Neural crest cell (in vitro differentiated cells): ENCODE results near the gene GPC4. TPM values are rescaled to one million over a fixed set of nuclear protein-coding genes. Genes with fewer than 3 reads are reported as not detected.

Experiments used
- DNase-seq: peaks from one replicate; pipeline ENCODE4 v3.0.0; 2021; ENCODE audit warnings: low read depth, mixed read lengths, low spot score
- H3K27ac Mint-ChIP-seq: one replicate; pipeline ENCODE4 v1.8.0; 2021; ENCODE audit warnings: mild to moderate bottlenecking, mixed read lengths; ENCODE audit not compliant: unreplicated experiment
- H3K27me3 Mint-ChIP-seq: 2 replicates; pipeline ENCODE4 v1.8.0; 2021; ENCODE audit warnings: low read depth, mild to moderate bottlenecking, mixed read lengths
- H3K36me3 Mint-ChIP-seq: 2 replicates; pipeline ENCODE4 v1.8.0; 2021; ENCODE audit warnings: low read depth, mild to moderate bottlenecking, mixed read lengths
- H3K4me1 Mint-ChIP-seq: 2 replicates; pipeline ENCODE4 v1.8.0; 2021; ENCODE audit warnings: mixed read lengths
- H3K4me3 Mint-ChIP-seq: one replicate; pipeline ENCODE4 v1.8.0; 2021; ENCODE audit warnings: mild to moderate bottlenecking, mixed read lengths
- H3K9me3 Mint-ChIP-seq: 2 replicates; pipeline ENCODE4 v1.8.0; 2021; ENCODE audit warnings: mixed read lengths
- total RNA-seq: library from RNA; stranded (reverse); gene quantifications from 2 replicates; pipeline ENCODE4 v1.2.1, GENCODE V29; 2021
- TF ChIP-seq, protein P1 (sequence below): fragments of 200-600 bp; sonication (generic); conservative IDR thresholded peaks from 2 replicates; pipeline ENCODE4 v1.5.0; 2021; ENCODE audit warnings: antibody characterized with exemption, mild to moderate bottlenecking

GPC4 gene
- total RNA-seq, 1 donor from 2014 or later, result 22.3 TPM

DNA sequence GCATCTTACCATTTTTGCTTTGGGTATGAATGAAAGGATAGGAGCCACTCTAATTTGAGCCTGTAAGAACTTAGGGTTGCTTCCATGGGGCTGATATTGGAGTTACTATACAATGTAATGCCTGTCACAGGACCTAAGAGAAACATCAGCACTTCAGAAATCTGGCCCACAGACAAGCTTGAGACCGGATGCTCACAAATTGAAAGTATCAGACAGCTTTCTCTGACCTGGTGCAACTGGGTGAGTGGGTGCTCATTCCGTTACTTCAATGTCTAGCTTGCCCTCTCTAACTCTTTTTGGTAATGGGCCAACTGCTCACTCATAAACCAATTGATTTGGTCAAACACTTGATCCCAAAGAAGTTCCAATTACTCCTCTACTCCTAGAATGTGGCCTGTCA is 62.1 kb downstream of the GPC4 start:
- Mint-ChIP-seq H3K4me1 (peaks cover 17% of the 10 kb centered on the region), H3K9me3 (peaks cover 6% of the 10 kb centered on the region), H3K36me3 (peaks cover 4% of the 10 kb centered on the region), H3K27me3 (no peaks in the 10 kb centered on the region), H3K27ac (no peak overlapping the region), H3K4me3 (no peak overlapping the region)
- DNase-seq, result no peak
- TF ChIP-seq, protein P1, sequence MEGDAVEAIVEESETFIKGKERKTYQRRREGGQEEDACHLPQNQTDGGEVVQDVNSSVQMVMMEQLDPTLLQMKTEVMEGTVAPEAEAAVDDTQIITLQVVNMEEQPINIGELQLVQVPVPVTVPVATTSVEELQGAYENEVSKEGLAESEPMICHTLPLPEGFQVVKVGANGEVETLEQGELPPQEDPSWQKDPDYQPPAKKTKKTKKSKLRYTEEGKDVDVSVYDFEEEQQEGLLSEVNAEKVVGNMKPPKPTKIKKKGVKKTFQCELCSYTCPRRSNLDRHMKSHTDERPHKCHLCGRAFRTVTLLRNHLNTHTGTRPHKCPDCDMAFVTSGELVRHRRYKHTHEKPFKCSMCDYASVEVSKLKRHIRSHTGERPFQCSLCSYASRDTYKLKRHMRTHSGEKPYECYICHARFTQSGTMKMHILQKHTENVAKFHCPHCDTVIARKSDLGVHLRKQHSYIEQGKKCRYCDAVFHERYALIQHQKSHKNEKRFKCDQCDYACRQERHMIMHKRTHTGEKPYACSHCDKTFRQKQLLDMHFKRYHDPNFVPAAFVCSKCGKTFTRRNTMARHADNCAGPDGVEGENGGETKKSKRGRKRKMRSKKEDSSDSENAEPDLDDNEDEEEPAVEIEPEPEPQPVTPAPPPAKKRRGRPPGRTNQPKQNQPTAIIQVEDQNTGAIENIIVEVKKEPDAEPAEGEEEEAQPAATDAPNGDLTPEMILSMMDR, result no peak

DNA sequence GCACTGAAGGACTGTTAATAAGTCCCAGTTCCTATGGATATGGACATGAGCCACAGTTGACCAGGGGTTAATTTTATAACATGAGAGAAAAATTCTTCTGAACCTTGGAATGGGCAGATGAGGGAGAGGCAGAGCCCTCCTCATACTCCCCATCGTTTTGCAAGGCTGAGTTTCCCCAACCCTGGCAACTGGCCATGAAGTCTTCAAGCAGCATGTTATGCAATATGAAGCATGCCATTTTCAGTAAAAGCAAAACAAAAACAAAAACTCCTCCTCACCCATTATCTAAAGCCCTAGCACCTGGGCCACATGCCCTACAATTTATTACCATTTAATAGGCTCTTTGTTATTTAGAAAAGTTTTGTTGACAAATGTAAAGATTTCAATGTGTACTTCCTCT is 64.5 kb downstream of the GPC4 start:
- no peaks in the 10 kb centered on the region for H3K27me3 Mint-ChIP-seq
- H3K27ac Mint-ChIP-seq, result no peak overlapping the region
- TF ChIP-seq, protein P1, result no peak
- H3K4me1 Mint-ChIP-seq, result peaks cover 24% of the 10 kb centered on the region
- H3K4me3 Mint-ChIP-seq, result no peak overlapping the region
- peaks cover 4% of the 10 kb centered on the region for H3K36me3 Mint-ChIP-seq
- H3K9me3 Mint-ChIP-seq, result peaks cover 3% of the 10 kb centered on the region
- DNase-seq, result no peak

DNA sequence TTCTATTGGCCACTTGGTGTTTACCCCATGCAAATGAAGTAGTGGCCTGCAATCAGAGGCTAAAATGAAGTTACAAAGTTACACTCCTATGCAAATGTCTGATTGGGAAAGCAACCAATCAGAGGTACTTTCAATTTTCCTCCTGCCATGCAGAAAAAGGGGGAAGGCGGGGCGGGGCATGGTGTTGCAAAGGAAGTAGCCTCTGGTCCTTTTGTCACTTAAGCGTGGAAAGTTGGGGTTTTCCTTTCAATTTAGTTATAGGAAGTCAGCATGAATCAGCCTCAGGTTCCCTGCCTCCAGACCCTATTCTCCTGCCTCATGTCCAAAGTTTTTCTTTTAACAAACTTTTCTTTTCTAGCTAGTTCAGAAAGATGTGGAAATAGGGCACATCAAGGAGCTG is 69.3 kb downstream of the GPC4 start:
- Mint-ChIP-seq H3K9me3 (no peaks in the 10 kb centered on the region), H3K27me3 (no peaks in the 10 kb centered on the region), H3K27ac (no peak overlapping the region), H3K36me3 (peaks cover 3% of the 10 kb centered on the region), H3K4me1 (peaks cover 28% of the 10 kb centered on the region), H3K4me3 (no peak overlapping the region)
- TF ChIP-seq, protein P1, result no peak
- no peak for DNase-seq

DNA sequence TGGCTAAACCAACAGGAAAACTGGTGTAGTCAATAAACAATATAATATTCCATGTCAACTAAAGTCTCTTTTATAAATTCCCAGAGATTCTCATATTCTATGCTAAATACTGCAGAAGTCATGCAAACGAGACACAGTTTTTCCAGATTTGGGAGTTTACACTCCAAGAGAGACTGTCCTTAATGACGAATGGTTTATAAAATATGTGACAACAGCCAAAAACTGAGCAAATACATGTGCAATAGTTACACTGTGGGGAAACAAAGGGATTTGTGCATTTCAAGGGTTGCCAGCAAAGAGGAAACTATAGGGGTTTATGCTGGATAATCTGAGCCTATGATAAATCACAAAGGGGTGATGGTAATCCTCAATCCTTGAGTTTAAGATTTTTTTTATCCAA is 75.7 kb downstream of the GPC4 start:
- TF ChIP-seq, protein P1, result no peak
- Mint-ChIP-seq H3K4me1 (peaks cover 18% of the 10 kb centered on the region), H3K27me3 (no peaks in the 10 kb centered on the region), H3K9me3 (no peaks in the 10 kb centered on the region), H3K27ac (no peak overlapping the region), H3K36me3 (no peaks in the 10 kb centered on the region), H3K4me3 (no peak overlapping the region)
- no peak for DNase-seq

DNA sequence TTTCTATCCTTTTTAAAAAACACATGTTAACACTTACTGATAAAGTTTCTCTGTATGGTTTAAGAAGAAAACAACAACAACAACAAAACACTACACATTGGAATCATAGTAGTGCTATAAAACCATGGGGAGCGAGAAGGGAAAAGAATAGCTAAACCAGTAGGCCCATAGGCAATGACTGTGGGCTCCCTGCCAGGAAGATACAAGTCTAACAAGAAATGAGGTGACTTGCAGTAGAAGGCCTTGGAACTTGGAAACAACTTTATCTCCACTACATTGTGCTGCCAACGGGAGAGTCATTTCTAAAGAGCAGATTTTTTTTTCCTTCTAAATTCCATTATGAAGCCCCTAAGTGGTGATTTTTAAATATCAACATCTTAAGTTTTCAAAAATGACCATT is 78.0 kb downstream of the GPC4 start:
- no peak for DNase-seq
- TF ChIP-seq, protein P1, result no peak
- Mint-ChIP-seq H3K27ac (no peak overlapping the region), H3K36me3 (no peaks in the 10 kb centered on the region), H3K4me3 (no peak overlapping the region), H3K27me3 (no peaks in the 10 kb centered on the region), H3K9me3 (no peaks in the 10 kb centered on the region), H3K4me1 (peaks cover 26% of the 10 kb centered on the region)

DNA sequence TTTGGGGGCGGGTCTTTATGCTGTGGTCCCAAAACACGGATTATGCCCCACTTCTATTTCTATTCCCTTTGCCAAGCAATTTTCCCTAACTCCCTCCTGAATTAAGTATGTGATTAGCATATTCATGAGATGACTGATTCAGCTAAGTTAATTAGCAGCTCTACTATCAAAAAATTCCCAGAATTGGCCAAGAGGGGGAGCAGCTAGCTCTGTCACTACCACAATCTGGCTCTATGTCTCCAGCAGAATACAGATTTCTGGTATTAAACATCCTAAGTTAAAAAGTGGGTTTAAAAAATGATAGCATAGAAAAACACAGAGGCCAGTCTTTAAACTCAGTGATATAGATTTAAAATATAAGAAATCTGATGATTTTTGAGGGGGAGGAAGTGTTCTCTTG is 80.3 kb downstream of the GPC4 start:
- TF ChIP-seq, protein P1, result peak; percentile 74
- Mint-ChIP-seq H3K4me3 (no peak overlapping the region), H3K9me3 (no peaks in the 10 kb centered on the region), H3K36me3 (no peaks in the 10 kb centered on the region), H3K4me1 (peaks cover 26% of the 10 kb centered on the region), H3K27ac (no peak overlapping the region), H3K27me3 (no peaks in the 10 kb centered on the region)
- peak; percentile 29 for DNase-seq
